Measurements from ENCODE around the gene FIBCD1.

DNA sequence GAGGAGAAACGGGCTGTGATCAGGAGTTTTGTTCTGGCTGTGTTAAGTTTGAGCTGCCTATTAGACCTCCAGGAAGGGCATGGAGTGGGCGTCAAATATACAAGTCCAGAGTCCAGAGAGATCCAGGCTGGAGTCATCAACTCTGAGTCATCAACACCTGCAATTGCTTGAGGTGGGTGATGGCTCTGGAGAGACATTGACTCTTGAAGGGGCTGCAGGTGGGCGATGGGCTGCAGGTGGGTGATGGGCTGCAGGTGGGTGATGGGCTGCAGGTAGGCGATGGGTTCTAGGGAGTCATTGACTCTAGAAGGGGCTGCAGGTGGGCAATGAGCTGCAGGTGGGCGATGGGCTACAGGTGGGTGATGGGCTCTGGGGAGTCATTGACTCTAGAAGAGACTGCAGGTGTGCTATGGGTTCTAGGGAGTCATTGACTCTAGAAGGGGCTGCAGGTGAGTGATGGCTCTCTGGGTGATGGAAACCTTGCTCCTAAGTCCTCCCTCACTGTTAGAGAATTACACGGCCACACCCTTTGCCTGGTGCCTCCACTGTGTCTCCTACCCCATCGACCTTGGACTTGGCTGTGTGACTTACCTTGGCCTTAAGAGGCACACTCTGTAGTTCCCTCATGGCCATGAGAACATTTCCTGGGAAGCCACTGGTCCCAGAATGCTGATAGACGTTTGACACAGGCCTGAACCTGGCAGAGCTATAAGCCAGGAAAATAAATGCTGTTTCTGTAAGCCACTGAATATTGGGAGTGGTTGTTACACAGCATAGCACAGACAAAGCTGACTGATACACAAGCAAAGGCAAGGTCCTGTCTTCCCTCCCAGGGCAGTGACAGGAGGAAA is 10.4 kb upstream of the FIBCD1 start:
- TF ChIP-seq CTCF (IDR thresholded peaks at IDR 0.05; ENCODE audit: control extremely low read depth in 1 of 3, insufficient read depth in 1 of 3, low read depth in 1 of 3, low read length in 3 of 3) (no peak), CTBP2 (IDR thresholded peaks at IDR 0.05; ENCODE audit: borderline replicate concordance, insufficient read depth, insufficient read length, low read length) (no peak), POU5F1 (IDR thresholded peaks at IDR 0.05; ENCODE audit: low read depth, low read length) (no peak), ASH2L (IDR thresholded peaks at IDR 0.05; ENCODE audit: low read length) (no peak), TAF1 (IDR thresholded peaks at IDR 0.05; ENCODE audit: low read depth, low read length) (no peak)
